GM21825 (cell line): ENCODE data around the gene RAPGEF5.

Source experiments
- ATAC-seq: cut with Tn5 transposase; IDR thresholded peaks from one replicate; pipeline ENCODE4 v1.9.1; 2021; ENCODE audit warnings: mild to moderate bottlenecking, moderate library complexity; ENCODE audit not compliant: unreplicated experiment

Gene RAPGEF5

DNA sequence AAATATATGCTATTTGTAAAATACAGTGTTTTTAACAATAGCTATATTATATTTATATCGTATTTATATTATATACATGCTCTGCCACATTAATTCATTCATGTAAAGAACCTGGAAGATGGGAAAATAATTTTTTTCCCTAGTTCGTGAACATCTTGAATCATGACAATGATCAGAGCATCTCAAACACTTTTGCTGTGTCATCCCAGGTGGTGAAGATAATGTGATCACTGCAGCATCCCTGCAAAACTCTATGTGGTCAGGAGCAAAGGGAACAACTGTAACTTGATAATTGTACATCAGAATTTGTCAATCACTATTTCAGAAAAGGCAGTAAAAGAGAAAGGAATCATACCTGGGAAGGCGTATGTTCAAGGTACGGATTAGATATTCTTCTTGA lies 39.3 kb downstream of the RAPGEF5 start:
- no peak for ATAC-seq

DNA sequence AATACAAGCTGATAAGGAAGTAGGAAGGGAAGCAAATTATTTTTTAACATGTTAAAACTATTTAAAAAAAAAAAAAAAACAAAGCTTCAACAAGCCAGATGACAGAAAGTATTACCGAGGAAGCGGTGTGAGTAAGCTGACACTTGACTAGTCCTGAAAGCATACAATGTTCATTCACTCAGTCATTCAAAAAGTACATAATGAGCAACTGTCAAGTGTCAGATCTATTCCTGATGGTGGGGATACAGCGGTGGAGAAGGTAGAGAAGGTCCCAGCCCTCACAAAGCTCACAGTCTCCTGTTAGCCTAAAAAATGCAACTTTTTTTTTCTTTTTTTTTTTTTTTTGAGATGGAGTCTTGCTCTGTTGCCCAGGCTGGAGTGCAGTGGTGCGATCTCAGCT lies 40.0 kb downstream of the RAPGEF5 start:
- no peak for ATAC-seq

GRCh38 chr7:22307816-22308215 lies 49.1 kb downstream of the RAPGEF5 start:
- ATAC-seq, result no peak

DNA sequence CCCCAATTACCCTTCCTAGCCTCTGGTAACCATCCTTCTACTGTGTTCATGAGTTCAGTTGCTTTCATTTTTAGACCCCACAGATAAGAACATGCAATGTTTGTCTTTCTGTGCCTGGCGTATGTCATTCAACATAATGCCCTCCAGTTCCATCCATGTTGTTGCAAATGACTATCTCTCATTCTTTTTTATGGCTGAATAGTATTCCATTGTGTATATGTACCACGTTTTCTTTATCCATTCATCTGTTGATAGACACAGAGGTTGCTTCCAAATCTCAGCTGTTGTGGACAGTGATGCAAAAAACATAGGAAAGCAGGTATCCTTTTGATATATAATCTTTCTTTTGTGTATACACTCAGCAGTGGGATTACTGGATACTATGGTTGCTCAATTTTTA lies 51.2 kb downstream of the RAPGEF5 start:
- ATAC-seq, result no peak

DNA sequence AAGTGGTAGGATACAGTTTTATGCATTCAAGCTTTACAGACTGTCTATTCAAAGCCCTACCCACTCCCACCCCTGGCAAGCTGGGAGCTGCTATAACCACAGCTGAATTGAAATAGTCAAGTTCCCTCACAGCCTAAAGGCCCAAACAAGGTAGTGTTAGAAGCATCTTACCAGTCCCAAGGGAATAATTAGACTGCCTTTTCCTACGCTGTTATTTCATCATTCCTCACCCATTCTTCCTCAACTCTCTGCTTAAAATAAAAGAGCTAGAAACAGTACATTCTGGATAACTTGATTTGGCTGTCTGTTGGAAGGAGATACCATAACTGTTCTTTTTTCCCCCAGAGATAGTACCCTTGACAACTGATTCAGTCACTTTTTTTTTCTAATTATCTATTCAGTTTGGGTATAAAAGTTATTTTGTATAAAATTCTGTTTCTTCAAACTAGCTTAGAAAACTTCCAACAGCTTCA lies 54.0 kb downstream of the RAPGEF5 start:
- ATAC-seq, result no peak

- no peak for ATAC-seq
Measured at GRCh38 chr7:22302193-22302592, 54.8 kb downstream of the RAPGEF5 start.

GRCh38 chr7:22301790-22302189 lies 55.2 kb downstream of the RAPGEF5 start:
- ATAC-seq, result no peak

GRCh38 chr7:22300839-22301238 lies 56.1 kb downstream of the RAPGEF5 start:
- ATAC-seq, result no peak

DNA sequence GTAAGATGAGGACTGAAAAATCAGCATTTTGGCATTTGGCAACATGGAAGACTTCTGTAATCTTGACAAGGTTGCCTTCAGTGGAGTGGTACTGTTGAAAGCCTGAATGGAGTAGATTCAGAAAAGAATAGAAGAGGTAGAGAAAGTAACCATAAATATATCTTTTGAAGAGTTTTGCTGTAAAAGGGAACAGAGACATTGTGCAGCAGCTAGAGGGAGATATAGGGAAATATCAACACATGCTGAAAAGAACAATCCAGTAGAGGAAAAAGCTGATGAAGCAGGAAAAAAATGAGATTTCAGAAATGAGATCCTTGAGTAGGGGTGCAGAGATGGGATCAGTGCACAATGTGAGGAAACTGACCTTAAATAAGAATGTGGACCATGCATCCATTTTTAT lies 60.0 kb downstream of the RAPGEF5 start:
- ATAC-seq, result no peak

DNA sequence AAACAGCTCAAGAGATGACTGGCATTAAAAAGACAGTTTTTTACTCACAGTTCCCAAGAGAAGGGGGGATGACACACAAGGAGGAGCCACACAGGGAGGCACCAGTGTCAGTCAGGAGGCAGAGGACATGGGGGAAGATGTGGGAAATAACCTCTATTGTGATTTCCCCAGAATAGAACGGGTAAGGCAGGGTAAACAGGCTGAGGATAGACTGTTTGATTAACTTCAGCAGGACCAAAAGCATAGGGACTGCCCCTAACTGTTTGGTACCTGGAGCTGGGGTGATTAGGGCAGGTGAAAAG lies 60.7 kb downstream of the RAPGEF5 start:
- no peak for ATAC-seq

DNA sequence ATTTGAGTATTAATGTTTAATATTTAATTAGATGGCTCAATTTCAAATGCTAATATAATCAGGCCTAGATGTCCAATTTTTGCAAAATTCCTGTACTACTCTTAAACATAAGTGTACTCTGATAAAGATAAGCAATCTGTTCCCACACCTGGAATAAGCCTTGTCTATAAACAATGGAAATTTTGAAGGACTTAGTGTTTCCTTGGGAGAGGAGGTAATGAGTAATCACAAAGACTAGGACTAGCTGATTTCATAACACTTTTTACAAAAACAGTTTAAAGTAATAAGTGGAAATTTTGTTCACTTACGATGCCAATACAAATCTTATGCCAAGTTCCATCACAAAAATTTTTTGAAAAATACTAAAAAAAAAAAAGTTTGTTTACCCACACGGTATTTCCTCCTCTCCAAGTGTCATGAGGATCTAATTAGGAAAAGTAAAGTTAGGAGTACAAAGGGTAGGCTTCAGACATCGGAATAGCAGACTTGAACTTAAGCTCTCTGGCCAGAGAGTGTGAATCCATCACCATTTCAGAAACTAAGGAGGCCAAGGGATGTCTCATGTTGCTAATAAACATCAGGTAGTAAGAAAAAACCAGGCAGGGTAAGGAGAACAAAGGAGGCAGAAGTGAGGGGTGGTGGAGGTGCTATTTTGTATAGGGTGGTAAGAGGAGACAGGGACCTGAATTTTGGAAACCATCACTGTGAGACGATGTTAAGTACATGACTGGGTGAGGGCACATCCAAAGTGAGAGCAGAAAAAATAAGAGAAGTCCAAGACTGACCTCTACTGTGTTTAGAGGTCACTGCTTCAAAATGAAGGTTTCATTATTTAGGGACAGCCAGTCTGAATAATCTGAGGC lies 61.3 kb downstream of the RAPGEF5 start:
- ATAC-seq, result no peak

DNA sequence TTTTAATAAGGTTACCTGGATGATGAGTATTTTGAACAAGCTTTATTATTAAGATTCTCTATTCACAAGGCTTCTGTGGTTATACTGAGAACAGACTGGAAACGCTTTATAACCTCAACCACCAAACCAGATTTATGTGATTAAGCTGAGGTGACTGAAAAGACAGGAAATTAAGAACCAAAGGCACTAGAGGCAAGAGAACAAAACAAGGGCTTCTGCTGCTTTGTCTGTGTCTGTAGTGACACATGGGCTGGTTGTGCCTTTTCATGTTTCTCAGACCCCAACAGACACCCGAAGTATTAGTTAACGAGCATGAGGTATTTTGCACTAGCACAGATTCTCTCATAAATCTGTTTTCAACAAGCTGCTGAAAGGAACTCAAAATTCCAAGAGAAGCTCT lies 64.4 kb downstream of the RAPGEF5 start:
- no peak for ATAC-seq

DNA sequence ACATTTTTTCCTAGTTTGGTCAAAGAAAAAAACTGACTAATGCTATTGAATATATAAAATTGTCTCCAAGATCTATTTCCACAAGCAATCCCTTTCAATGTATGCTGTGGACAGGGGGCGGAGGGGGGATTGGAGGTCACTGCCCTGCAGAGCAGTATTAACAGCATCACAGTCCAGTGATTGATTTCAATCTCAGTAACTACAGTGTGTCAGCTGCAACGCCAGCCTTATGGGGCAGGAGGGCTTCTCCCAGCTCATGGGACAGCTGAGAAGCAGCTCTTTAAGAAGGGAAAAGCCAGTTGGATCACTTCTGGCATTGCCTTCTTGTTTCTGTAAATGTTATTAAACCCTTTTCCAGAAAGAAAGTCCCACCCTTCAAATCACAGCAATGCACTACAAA lies 65.0 kb downstream of the RAPGEF5 start:
- ATAC-seq, result no peak

DNA sequence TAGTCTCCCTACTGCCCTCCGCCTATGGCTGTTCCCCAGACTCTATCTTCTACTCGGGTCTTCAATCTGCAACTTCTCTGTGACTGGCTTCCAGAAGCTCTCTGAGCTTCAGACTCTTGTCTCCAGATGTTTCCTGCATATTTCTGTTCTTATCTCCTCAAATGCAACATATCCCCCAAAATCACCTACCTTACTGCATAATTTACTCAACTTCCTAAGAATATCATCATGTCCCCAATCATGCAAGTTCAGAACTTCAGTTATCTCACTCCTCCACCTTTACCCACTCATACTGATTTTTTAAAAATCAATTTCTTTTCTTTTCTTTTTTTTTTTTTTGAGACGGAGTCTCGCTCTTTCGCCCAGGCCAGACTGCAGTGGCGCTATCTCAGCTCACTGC lies 68.8 kb downstream of the RAPGEF5 start:
- no peak for ATAC-seq

DNA sequence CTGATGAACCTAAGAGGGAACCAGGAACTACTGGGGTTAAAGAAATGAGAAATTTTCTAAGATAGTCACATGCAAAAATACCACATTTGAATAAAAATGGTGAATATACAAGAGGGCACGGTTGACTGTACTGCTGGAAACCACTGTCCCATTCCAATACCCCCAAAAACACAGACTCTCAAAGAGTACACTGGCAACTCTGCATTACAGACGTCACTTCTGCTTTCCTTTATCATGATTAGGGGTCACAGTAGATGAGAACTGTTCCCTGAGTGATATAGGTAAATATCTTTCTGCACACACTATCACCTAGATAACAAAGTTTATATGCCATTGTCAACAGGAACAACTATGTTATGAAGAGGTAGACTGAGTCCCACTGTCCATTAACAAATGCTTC lies 69.5 kb downstream of the RAPGEF5 start:
- ATAC-seq, result no peak

GRCh38 chr7:22286436-22286835 lies 70.5 kb downstream of the RAPGEF5 start:
- ATAC-seq, result no peak

- no peak for ATAC-seq
Measured at GRCh38 chr7:22281481-22281880, 75.5 kb downstream of the RAPGEF5 start.

DNA sequence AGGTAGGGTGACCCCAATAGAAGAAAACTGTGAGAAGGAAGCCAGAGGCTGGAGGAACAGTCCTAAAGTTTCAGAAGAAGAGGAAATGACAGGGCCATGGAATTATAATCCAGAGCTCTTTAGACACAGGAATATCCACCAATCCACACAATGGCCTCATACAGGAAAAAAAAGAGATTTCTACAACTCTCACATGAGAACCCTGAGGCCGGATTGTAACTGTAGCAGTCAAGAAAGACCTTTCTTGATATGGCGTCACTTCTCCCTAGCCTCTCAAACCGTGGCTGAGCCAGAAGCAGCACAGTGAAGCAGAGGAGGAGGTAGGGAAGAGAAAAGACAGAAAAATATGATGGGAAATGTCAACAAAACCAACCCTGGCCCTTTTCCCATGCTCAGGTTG lies 76.9 kb downstream of the RAPGEF5 start:
- ATAC-seq, result no peak

GRCh38 chr7:22278660-22279059 lies 78.3 kb downstream of the RAPGEF5 start:
- no peak for ATAC-seq

DNA sequence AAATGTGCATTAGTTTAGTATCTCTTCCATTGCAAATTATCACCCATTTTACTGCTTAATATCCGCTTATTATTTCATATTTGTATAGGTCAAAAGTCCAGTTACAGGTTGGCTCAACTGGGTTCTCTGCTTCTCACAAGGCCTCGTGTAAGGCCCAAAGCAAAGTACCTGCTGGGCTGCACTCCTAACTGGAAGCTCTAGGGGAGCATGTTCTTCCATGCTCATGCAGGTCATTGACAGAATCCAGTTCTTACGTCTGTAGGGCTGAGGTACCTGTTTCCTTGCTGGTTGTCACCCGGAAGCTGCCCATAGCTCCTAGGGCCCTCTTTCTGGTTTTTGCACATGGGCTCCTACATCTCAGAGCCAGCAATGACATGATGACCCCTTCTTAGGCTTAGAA lies 79.6 kb downstream of the RAPGEF5 start:
- ATAC-seq, result no peak

- no peak for ATAC-seq
Measured at GRCh38 chr7:22275661-22276060, 81.3 kb downstream of the RAPGEF5 start.

DNA sequence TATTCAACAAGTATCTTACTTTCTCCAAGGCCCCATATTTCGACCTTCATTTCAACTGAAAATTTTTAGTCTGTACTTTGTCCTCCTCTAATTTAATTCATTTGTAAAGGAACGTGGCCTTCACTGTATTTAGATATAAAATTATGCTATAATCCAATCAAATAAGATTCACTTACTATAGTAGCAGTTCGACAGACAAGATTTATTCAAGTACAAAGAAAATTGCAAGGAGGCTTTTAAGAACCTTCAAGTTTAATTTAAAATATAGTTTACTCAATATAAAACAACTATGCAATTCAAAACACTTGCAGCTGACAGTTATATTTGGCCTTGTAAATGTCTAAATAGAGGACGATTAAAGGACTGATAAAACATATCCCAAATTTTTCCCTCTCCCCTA lies 85.6 kb downstream of the RAPGEF5 start:
- no peak for ATAC-seq

DNA sequence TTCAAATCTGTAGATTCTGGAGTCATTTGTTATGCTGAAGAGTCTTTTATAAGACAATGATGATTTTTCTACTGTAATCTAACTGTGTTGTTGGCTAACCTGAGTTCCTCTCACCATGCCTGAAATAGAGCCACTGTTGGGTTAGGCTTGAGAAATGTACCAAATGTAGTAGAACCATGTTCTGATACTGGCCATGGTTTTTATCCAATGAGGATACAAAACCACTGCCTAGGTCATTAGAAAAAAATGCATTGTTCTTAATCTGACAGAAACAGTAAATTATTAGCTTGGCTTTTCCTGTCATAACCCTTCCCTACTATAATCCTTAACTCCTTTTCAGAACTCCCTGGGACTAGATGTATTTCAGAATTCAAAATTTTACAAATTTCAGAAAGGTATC lies 86.6 kb downstream of the RAPGEF5 start:
- ATAC-seq, result no peak
